DMS 273 treated with DMSO at 0.1 percent for 48 hours (cell line): ENCODE data around the gene PAK1IP1.
A peak's percentile ranks its signal among the peaks of the same experiment; 100 is the strongest.
"Not testable (repeated sequence)": the region's sequence is repeated elsewhere in the genome, so short reads cannot be mapped to it uniquely, and the experiment has no call there.

ENCODE experiments used
- DNase-seq: peaks from one replicate; lab custom pipeline; 2025; lab: John Stamatoyannopoulos, UW

PAK1IP1 gene

GRCh38 chr6:10694302-10695085, at the start of gene PAK1IP1, which contains the start of gene C6orf52:
PAK1IP1 (plus strand) TSS chr6:10694972; CDS start chr6:10694986, 14 bp downstream.
C6orf52 (minus strand) TSS chr6:10694616; CDS start chr6:10687550, 7,066 bp downstream.
- peak; percentile 89 for DNase-seq

- DNase-seq = no peak
Observed at GRCh38 chr6:10655508-10656055, 39.2 kb upstream of the PAK1IP1 start.

- DNase-seq = no peak
Observed at GRCh38 chr6:10658910-10659698, 35.7 kb upstream of the PAK1IP1 start.

- DNase-seq = no peak
Observed at GRCh38 chr6:10659699-10660348, 34.9 kb upstream of the PAK1IP1 start.

- not testable (repeated sequence) for DNase-seq
Observed at GRCh38 chr6:10660431-10661191, 34.2 kb upstream of the PAK1IP1 start.

GRCh38 chr6:10662207-10662606, 32.6 kb upstream of the PAK1IP1 start:
- DNase-seq = no peak

GRCh38 chr6:10662742-10663141, 32.0 kb upstream of the PAK1IP1 start:
- DNase-seq = no peak

GRCh38 chr6:10665595-10665994, 29.2 kb upstream of the PAK1IP1 start:
- not testable (repeated sequence) for DNase-seq

GRCh38 chr6:10668126-10668917, 26.4 kb upstream of the PAK1IP1 start:
- no peak for DNase-seq

- DNase-seq = no peak
Observed at GRCh38 chr6:10676403-10676802, 18.4 kb upstream of the PAK1IP1 start.

GRCh38 chr6:10678456-10678855, 16.3 kb upstream of the PAK1IP1 start:
- no peak for DNase-seq

- DNase-seq = no peak
Observed at GRCh38 chr6:10681795-10682194, 13.0 kb upstream of the PAK1IP1 start.

GRCh38 chr6:10682355-10682988, 12.3 kb upstream of the PAK1IP1 start:
- no peak for DNase-seq

GRCh38 chr6:10684618-10685017, 10.2 kb upstream of the PAK1IP1 start:
- DNase-seq = no peak

GRCh38 chr6:10685092-10685915, 9.5 kb upstream of the PAK1IP1 start:
- no peak for DNase-seq

GRCh38 chr6:10686901-10687300, 7.9 kb upstream of the PAK1IP1 start:
- no peak for DNase-seq

GRCh38 chr6:10687582-10687981, 7.2 kb upstream of the PAK1IP1 start:
- DNase-seq = no peak

GRCh38 chr6:10690651-10691445, 3.9 kb upstream of the PAK1IP1 start:
- DNase-seq = no peak
